GM10266 (cell line): ENCODE results near the gene PTPRT.

Experiments used
- DNase-seq: peaks from one replicate; pipeline ENCODE4 v3.0.0; 2012; ENCODE audit errors: extremely low spot score
- CTCF ChIP-seq: IDR thresholded peaks from 2 replicates; pipeline ENCODE4 v1.5.1; 2012; ENCODE audit warnings: mild to moderate bottlenecking, low read depth; ENCODE audit not compliant: control insufficient read depth, insufficient read depth; ENCODE audit errors: missing control alignments

PTPRT gene

GRCh38 chr20:43092386-43093088 is 97.2 kb downstream of the PTPRT start:
- DNase-seq, result no peak
- no peak for TF ChIP-seq CTCF

- DNase-seq, result no peak
- TF ChIP-seq CTCF, result no peak
These were observed 121.2 kb downstream of the PTPRT start for GRCh38 chr20:43068482-43068881.

- no peak for TF ChIP-seq CTCF
- no peak for DNase-seq
These were observed 123.6 kb downstream of the PTPRT start for GRCh38 chr20:43066125-43066524.

- no peak for DNase-seq
- TF ChIP-seq CTCF, result no peak
These were observed 124.4 kb downstream of the PTPRT start for GRCh38 chr20:43065299-43065698.

- no peak for TF ChIP-seq CTCF
- no peak for DNase-seq
These were observed 131.6 kb downstream of the PTPRT start for GRCh38 chr20:43058077-43058476.

GRCh38 chr20:43057317-43057716 is 132.4 kb downstream of the PTPRT start:
- DNase-seq, result no peak
- TF ChIP-seq CTCF, result no peak

GRCh38 chr20:43055181-43055884 is 134.4 kb downstream of the PTPRT start:
- DNase-seq, result no peak

More at GRCh38 chr20:43055181-43055884, 134.4 kb downstream of the PTPRT start:
- no peak for TF ChIP-seq CTCF
